ENCODE measurements around the gene CD3D.

CD3D gene

DNA sequence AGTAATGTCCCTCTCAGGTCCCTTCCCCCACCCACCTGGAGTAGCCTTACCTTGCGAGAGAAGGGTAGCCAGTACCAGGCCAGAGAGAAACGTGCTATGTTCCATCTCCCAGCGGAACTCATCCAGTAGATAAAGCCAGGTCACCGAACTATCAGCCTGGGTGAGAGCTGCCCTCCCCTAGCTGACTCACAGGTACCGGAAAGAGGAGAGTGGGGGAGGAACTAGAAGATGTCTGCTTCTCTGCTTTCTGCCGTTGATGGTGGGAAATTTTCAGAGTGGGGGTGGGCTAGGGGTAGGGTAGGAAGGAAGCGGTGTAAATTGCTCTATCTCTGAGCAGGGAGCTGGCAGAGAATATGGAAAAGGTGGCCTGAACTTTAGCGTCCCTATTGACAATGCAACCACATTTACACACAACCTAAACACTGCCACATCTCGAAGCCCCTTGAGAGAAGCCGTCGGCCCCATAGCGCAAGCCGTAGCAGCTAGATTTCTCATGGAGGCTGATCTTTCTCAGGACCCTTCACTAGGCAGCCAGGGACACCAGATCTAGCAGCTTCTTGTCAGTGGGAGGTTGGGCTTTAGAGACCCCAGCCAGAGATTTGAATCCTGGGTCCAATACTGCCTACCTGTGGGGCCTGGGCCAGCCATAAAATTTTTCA is at the start of gene CD3D:
Gene CD3D (minus strand): TSS at position 203 of the 659 bp plus-strand sequence. CDS start 98 bp downstream, at position 105.
- DNase-seq (ENCODE audit: low spot score) = no peak

DNA sequence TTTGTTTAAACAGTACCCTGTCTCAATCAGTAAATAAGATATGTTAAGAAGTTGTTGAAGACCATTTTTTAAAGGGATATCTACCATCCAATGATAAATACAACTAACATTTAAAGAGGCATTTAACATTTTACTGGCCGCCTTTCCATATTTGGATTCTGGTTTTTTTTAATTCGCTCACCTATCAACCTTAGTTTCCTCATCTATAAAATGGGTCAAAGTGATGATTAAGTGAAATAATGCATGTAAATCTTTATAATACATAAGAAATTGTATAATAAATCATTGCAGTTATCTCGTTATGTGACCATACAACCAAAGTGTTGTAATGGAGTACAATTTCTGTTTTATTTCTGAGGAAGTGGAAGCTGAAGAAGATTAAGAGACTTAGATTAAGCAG is 41.2 kb upstream of the CD3D start:
- DNase-seq (ENCODE audit: low spot score) = no peak

DNA sequence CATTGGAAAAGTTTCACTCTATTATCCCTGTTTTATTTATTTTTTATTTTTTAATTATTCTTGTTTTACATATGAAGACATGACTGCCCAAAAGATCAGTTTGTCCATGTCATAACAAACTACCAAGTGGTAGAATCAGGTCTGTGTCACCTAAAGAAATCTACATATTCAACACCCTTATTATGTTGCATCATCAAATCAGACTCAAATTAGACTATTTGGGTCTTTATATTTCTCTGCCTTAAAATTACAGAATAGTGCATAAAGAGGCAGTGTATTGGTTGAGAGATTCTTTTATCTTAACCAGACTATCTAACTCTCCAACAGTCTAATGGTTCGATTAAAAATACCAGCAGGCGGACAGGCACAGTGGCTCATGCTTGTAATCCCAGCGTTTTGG is 40.4 kb upstream of the CD3D start:
- no peak for DNase-seq (ENCODE audit: low spot score)

DNA sequence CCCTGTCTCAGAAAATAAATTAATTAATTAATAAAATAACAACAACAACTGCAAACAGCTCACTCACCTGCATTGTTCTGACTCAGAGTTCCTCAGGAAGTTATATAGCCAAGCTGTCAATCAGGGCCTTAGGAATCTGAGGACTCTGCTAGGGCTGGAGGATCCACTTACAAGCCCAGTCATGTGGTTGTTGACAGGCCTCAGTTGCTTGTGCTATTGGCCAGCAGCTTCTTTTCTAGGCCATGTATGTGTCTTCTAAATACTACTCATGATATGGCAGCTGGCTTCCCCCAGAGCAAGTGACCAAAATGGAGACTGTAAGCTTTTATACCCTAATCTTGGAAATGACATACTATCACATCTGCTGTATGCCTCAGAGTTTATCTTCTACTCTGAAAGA is 38.1 kb upstream of the CD3D start:
- DNase-seq (ENCODE audit: low spot score) = no peak

DNA sequence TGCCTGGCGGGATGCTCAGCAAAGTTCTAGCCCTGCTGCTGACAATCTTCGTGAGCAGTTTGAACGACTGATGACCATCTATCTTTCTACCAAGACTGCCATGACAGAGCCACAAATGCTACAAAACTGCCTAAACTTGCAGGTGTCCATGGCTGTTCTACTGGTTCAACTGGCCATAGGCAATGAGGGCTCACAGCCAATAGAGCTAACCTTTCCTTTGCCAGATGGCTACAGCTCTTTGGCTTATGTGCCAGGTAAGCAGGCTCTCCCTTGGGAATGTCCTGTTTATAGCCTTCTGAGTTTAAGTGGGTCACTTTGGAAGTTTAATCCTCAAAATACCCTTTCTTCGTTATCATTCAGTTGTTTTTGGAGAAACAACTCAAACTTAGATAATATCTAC is 37.0 kb upstream of the CD3D start:
- DNase-seq (ENCODE audit: low spot score) = no peak

DNA sequence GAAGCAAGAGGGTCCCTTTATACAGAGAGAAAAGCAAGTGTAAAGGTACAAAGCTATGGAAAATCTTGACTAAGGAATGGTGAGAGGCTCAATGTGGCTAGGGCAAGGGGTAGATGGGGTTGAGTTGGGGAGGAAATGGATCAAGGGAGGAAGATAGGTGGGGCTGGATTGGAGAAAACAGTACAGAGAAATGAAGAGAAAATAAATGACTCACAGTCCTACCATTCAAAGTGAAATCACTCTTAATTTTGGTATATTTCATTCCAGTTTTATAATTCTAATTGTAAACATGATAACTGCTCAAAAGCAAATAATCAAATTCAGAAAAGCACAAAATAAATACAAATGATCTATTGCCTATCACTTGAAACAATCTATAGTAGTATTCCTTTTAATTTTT is 33.5 kb upstream of the CD3D start:
- no peak for DNase-seq (ENCODE audit: low spot score)

DNA sequence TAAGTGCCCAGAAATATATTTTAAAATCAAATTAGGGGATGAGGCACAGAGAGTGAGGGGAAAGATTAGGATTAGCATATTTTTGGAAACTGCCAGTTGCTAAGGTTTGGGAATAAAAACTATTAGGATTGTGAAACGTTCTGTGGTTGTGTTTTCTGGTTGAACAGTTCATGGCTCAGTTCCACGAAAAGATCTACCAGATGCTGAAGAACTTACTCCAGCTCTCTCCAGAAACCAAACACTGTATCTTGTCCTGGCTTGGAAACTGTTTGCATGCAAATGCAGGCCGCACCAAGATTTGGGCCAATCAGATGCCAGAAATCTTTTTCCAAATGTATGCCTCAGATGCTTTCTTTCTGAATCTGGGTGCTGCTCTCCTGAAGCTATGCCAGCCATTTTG is 32.2 kb upstream of the CD3D start:
- no peak for DNase-seq (ENCODE audit: low spot score)

DNA sequence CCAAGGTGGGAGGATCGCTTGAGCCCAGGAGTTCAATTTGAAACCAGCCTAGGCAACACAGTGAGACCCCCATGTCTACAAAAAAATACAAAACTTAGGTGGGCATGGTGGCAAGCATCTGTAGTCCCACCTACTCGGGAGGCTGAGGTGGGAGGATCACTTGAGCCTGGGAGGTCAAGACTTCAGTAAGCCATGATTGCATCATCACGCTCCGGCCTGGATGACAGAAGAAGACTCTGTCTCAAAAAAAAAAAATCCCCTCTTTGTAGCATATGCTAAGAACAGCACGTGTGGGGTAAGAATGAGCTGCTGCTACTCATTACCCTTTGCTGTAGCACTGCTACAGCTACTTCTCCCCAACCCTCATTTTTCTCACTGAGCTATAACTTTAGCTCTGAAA is 31.4 kb upstream of the CD3D start:
- DNase-seq (ENCODE audit: low spot score) = no peak

DNA sequence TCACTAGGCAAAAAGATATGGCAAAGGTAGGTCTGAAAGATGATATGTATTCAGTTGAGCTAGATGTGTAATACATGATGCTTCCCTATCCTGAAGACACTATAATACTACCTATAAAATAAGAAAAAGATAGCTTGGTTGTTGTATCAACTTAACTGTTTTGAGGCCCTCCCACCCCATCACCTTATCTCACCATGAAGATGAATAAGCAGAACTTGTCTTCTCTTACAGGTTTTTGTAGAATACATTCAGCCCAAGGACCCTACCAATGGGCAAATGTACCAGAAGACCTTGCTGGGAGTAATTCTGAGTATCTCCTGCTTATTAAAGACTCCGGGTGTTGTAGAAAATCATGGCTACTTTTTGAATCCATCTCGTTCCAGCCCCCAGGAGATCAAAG is 30.8 kb upstream of the CD3D start:
- DNase-seq (ENCODE audit: low spot score) = no peak

DNA sequence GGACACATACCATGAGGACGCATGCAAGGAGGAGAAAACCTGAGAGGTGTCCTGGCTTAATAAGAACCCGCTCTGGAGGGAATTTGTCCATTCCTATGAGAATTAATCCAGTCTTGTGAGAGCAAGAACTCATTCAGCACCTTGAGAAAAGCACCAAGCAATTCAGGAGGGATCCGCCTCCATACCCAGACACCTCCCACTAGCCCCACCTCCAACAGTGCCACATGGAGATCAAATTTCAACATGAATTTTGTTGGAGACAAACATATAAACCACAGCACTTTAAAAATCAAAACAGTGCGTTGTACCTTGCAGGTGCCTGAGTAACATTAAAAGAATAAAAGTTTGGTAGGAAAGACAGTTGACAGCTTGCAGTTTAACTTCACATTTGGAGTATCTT is 28.3 kb upstream of the CD3D start:
- DNase-seq (ENCODE audit: low spot score) = no peak

DNA sequence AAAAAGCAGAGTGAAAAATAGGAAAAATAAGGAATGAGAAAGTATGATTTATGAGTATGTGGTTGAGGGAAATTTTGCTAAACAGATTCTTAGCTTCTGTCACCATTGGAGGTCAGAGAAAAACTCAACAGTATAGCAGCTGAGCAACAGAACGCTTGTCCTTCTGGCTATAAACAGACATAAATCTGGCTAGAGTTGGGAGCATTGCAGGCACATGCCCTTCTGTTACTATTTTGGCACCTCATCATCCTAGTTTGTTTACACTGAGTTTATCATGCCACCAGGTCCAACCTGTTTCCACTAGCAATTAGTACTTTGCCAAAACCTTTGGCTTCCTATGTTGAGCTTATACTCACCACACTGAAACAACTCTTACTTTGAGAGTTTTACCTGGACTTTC is 23.8 kb upstream of the CD3D start:
- no peak for DNase-seq (ENCODE audit: low spot score)

DNA sequence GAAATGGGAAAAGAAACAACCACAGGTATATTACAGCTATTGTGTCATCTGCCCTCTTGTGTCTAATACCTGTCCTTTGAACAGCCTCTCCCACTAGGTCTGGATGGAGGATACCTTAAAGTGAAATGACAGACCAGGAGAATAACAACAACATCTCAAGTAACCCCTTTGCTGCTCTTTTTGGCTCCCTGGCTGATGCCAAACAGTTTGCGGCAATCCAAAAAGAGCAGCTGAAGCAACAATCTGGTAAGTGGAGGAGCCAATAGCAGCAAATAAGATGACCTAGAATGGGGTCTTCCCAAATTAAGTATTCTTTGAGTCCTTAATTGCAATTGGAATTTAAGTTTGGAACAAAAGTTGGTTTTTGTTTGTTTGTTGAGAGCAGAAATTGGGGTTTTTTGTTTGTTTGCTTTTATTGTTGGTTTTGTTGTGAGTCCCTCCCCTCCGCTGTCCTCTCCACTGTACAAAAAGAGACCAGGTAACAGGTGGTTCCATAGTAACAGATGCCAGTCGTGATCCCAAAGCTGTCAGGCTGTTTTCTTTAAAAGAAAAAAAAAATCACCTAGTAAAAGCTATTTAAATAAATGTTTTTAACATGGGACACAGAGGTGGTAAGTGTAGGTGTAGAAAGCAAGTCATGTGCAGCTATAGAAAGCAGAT is 22.6 kb upstream of the CD3D start:
- no peak for DNase-seq (ENCODE audit: low spot score)

DNA sequence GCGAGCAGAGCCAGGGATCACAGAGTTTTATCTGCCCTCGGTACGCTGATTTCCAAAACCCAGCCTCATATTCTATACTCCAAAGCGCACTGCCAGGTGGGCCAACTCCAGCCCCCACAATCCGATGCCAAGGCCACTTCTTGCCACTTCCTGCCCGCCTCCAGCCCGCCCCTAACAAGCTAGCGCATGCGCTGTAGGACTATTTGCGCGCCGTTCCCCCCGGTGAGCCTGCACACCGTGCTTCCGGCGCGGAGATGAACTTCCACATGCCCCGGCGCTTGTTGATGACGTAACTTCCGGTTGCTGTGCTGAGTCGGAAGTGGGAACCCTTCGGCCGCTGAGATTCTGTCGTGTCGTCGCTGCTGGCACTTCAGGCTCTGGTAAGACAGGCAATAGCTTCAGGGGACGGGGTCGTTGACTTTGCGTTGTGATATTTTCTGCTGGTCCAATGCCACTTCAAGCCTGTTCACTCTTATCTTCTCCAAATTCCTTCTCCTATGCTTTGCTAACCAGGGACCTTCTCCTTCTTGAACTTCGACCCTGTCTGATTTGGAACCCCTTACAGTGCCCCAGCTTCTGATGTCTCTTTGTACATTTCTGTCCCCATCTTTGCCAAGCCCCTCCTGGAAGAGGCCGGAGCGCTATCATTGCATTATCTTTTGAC is 16.9 kb upstream of the CD3D start, which contains the start of gene UBE4A:
Gene UBE4A (plus strand): TSS at position 306 of the 664 bp plus-strand sequence. CDS start 5,481 bp downstream, outside the sequence.
- peak; percentile 83 for DNase-seq (ENCODE audit: low spot score)

DNA sequence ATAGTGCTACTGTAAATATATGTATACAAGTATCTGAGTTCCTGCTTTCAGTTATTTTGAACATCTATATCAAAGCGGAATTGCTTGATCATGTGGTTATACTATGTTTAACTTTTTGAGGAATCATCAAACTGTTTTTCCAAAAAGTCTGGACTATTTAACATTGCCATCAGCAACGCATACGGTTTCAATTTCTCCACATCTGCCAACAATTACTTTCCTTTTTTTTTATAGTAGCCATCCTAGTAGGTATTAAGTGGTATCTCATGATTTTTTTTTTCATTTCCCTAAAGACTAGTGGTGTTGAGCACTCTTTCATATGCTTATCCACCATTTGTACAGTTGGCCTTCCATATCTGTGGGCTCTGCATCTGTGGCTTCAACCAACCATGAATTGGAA is 15.6 kb upstream of the CD3D start:
- DNase-seq (ENCODE audit: low spot score) = no peak

DNA sequence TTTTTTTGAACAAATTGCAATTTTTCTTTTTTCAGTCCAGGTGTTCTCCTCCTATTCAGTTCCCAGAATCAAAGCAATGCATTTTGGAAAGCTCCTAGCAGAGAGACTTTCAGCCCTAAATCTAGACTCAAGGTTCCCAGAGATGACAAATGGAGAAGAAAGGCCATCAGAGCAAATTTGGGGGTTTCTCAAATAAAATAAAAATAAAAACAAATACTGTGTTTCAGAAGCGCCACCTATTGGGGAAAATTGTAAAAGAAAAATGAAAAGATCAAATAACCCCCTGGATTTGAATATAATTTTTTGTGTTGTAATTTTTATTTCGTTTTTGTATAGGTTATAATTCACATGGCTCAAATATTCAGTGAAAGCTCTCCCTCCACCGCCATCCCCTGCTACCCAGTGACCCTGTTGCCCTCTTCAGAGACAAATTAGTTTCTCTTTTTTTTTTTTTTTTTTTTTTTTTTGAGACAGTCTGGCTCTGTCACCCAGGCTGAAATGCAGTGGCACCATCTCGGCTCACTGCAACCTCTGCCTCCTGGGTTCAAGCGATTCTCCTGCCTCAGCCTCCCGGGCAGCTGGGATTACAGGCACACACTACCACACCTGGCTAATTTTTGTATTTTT is 10.7 kb upstream of the CD3D start:
- peak; percentile 8 for DNase-seq (ENCODE audit: low spot score)

DNA sequence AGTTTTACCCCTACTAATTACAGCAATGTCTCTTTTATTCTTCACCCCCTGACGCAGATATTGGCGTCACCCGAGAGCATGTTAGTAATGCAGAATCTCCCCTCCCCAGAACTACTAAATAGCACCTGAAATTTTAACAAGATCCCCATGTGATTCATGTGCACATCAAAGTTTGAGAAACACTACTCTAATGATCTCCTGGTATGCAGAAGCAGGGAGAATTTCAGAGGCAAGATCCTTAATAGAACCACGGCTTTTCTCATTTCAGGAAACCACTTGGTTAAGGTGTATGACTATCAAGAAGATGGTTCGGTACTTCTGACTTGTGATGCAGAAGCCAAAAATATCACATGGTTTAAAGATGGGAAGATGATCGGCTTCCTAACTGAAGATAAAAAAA is 7.0 kb upstream of the CD3D start:
- no peak for DNase-seq (ENCODE audit: low spot score)

DNA sequence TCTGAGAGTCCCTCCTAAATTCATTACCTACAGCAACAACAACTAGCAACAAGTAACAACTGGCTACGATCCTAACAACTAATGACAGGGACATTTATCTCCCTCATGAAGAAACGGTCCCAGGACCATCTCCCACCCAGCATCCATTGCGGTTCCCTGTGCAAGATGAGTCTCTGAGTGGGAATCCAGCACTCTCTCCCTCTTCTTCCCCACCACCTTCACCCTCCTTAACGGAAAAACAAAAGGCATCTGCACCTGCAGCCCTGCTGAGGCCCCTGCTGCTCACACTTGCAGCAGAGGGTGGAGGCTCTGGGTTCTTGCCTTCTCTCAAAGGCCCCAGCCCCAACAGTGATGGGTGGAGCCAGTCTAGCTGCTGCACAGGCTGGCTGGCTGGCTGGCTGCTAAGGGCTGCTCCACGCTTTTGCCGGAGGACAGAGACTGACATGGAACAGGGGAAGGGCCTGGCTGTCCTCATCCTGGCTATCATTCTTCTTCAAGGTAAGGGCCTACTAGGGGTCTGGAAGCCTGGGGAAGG is 1.5 kb upstream of the CD3D start, which contains the start of gene CD3G:
Gene CD3G (plus strand): TSS at position 364 of the 535 bp plus-strand sequence. CDS start 80 bp downstream, at position 444.
- no peak for DNase-seq (ENCODE audit: low spot score)

DNA sequence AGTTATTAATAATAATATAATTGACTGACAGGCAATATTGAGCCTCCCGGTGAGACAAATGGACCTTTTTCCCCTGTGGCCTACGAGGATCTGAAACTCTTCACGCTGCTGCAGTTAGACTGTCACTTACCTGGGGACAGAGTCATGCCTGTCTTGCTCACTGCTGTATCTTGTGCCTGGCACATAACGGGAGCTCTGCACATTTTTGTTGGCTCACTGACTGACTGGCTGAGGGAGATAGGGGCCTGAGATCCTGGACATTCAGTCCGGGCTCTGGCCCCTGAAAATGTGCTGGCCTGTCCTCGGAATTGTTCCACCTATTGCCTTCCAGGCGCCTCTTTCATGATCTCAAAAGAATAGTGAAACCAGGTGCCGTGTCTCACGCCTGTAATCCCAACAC is 743 bp upstream of the CD3D start:
- DNase-seq (ENCODE audit: low spot score) = no peak

DNA sequence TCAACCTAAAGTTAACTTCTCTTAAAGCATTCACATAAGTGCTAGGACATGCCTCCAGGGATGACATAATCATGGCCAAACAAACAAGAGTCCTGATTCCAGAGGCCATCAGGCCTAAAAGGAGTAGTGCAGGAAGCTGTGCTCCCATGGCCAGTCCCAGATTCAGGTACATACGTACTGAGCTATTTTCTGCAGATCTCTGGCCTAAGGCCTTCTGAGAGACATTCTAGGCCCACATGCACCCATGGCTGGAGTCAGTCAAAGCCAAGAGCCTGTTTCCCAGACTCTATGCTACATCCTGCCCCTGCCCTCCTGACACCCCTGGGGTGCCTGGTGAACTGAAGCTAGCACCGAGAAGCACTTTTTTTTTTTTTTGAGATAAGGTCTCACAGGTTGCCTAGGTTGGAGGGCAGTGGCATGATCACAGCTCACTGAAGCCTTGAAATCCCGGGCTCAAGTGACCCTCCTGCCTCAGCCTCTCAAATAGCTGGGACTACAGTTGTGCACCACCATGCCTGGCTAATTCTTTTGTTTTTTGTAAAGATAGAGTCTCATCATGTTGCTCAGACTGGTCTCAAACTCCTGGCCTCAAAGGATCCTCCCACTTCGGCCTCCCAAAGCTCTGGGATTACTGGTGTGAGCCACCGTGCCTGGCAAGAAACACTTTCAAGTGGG is 553 bp downstream of the CD3D start:
- DNase-seq (ENCODE audit: low spot score) = no peak

DNA sequence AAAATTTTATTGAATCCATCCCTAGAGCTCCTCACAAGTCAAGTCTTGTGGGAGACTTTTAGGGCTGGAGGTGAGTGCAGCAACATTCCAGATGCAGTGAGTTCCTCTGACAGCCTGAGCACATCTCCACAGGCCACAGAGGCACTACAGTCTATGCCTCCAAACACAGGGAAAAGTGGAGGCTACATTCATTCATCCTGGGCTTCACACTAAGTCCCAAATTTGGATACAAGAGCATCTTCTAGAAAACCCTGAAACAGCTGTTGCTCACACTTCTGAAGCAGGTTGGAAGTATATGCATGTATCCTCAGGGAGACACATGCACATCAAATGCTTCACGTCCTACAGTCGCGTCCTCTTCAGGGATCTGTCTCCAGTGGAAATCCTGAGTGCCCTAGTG is 1.2 kb downstream of the CD3D start:
- no peak for DNase-seq (ENCODE audit: low spot score)

DNA sequence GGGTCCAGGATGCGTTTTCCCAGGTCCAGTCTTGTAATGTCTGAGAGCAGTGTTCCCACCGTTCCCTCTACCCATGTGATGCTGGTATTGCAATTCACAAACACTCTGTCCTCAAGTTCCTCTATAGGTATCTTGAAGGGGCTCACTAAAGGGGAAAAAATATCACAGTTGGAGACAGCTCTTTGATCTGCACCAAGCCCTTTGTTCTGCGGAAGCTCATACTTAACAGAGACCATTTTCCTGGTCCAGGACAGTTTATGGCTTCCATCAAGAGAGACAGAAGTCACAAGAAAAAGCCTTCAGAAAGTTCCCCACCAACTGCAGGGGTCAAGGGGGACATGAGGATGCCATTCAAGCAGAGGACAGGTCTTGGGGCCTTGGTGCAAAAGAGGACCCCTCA is 2.1 kb downstream of the CD3D start:
- no peak for DNase-seq (ENCODE audit: low spot score)

All from kidney capillary endothelial cell (primary cell).